ENCODE measurements around the gene GTF2H1.

DNA sequence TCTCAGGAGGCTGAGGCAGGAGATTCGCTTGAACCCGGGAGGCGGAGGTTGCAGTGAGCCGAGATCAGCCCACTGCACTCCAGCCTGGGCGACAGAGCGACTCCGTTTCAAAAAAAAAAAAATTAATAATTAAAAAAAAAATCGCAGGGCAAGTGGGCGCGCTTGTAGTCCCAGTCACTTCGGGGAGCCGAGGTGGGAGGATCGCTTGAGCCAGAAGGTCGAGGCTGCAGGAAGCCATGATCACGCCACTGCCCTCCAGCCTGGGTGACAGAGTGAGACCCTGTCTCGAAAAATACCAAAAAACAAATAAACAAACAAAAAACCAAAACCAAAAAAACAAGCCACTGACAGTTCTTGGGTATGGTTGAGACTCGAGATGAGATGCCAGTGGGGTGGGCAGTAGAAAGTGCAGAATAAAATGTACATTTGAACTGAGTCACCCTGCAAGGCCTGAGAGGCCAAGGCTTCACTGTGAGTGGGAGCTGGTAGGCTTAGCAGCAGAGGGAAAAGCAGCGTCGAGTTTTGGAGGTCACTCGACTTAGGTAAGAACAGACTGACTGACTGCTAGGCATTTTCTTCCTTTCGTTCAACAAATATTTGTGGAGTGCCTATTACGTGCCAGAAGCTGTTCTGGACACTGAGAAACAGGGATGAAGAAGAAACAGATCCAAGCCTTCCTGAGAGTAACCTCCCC lies 71.4 kb downstream of the GTF2H1 start:
- no peak for TF ChIP-seq CTCF (IDR thresholded peaks at IDR 0.05)
- no peak for TF ChIP-seq ZFX (IDR thresholded peaks at IDR 0.05; ENCODE audit: borderline replicate concordance)

Measured in 22Rv1 (cell line).